Ascending aorta (tissue), 2 donors: ENCODE measurements around the gene TMED7. TPM values are rescaled to one million over a fixed set of nuclear protein-coding genes. Genes with fewer than 3 reads are reported as not detected.

ENCODE experiments used
- DNase-seq, 2 donors: peaks; one replicate each; pipeline ENCODE4 v3.0.0-alpha.2; 2019; ENCODE audit warnings: low spot score in 2 of 2
- H3K27ac ChIP-seq, 2 donors: fragments of 200-600 bp; sonication (generic); one replicate each; pipeline ENCODE4 v1.5.1; 2016 to 2017; ENCODE audit warnings: mild to moderate bottlenecking in 1 of 2
- H3K27me3 ChIP-seq: fragments of 200-600 bp; sonication (generic); one replicate; pipeline ENCODE4 v1.5.1; 2017
- H3K36me3 ChIP-seq, 2 donors: fragments of 200-600 bp; sonication (generic); one replicate each; pipeline ENCODE4 v1.5.1; 2016
- H3K4me1 ChIP-seq, 2 donors: fragments of 200-600 bp; sonication (generic); one replicate each; pipeline ENCODE4 v1.5.1; 2016 to 2017; ENCODE audit warnings: mild to moderate bottlenecking in 1 of 2
- H3K4me3 ChIP-seq, 2 donors: fragments of 200-600 bp; sonication (generic); one replicate each; pipeline ENCODE4 v1.5.1; 2016 to 2017; ENCODE audit warnings: mild to moderate bottlenecking in 1 of 2
- H3K9me3 ChIP-seq, 2 donors: fragments of 200-600 bp; sonication (generic); one replicate each; pipeline ENCODE4 v1.5.1; 2016
- intact Hi-C: fragments of 100-400 bp; cut with DNase I; formaldehyde crosslinking; loops from one replicate; pipeline ENCODE4 v1.15.1; 2023
- total RNA-seq: library from RNA; depleted of rRNA; stranded (reverse); fragments of >200 nt; gene quantifications from one replicate; pipeline ENCODE4 v1.1.0, GENCODE V29; 2016
- TF ChIP-seq, protein P1 (sequence below), 3 experiments: fragments of 200-600 bp in 2 of 3; fragments of 450-650 bp in 1 of 3; sonication (generic) in 2 of 3; IDR thresholded peaks; one replicate each; pipeline ENCODE4 v1.5.1; 2016 to 2019; ENCODE audit warnings: antibody characterized with exemption in 3 of 3, mild to moderate bottlenecking in 1 of 3, moderate library complexity in 1 of 3

TMED7 gene
- total RNA-seq, 1 donor from 2014 or later = 52.0 TPM

- H3K27me3 ChIP-seq = no peaks in the 10 kb centered on the region
- TF ChIP-seq, protein P1, sequence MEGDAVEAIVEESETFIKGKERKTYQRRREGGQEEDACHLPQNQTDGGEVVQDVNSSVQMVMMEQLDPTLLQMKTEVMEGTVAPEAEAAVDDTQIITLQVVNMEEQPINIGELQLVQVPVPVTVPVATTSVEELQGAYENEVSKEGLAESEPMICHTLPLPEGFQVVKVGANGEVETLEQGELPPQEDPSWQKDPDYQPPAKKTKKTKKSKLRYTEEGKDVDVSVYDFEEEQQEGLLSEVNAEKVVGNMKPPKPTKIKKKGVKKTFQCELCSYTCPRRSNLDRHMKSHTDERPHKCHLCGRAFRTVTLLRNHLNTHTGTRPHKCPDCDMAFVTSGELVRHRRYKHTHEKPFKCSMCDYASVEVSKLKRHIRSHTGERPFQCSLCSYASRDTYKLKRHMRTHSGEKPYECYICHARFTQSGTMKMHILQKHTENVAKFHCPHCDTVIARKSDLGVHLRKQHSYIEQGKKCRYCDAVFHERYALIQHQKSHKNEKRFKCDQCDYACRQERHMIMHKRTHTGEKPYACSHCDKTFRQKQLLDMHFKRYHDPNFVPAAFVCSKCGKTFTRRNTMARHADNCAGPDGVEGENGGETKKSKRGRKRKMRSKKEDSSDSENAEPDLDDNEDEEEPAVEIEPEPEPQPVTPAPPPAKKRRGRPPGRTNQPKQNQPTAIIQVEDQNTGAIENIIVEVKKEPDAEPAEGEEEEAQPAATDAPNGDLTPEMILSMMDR (IDR thresholded peaks at IDR 0.05) = no peak
- peak overlapping the region; percentile 60 to 79 for H3K4me3 ChIP-seq
- H3K4me1 ChIP-seq = peaks cover 0 to 22% of the 10 kb centered on the region in 2 donors
- no peaks in the 10 kb centered on the region for H3K36me3 ChIP-seq
- peak overlapping the region; percentile 82 for H3K27ac ChIP-seq
- intact Hi-C loops = loop anchor here (2.0 to 5.0 kb wide), 6 partner anchors 82 to 456 kb away; partner anchors contain the start of genes AP3S1, ATG12 and FEM1C
- no peaks in the 10 kb centered on the region for H3K9me3 ChIP-seq
- no peak for DNase-seq
Observed at GRCh38 chr5:115626445-115626823, 598 bp upstream of the TMED7 start.

- Histone ChIP-seq H3K27me3 (no peaks in the 10 kb centered on the region), H3K4me3 (peak overlapping the region; percentile 79 to 82), H3K27ac (peak overlapping the region; percentile 95 to 96), H3K9me3 (no peaks in the 10 kb centered on the region), H3K4me1 (peaks cover 0 to 22% of the 10 kb centered on the region in 2 donors), H3K36me3 (peaks cover 0 to 4% of the 10 kb centered on the region in 2 donors)
- no peak for DNase-seq
- TF ChIP-seq, protein P1 (IDR thresholded peaks at IDR 0.05) = no peak
- intact Hi-C loops = loop anchor here (1.0 to 5.0 kb wide), 4 partner anchors 23 to 457 kb away; partner anchors contain the start of gene TICAM2
Observed at GRCh38 chr5:115624994-115625393, 842 bp downstream of the TMED7 start.

DNA sequence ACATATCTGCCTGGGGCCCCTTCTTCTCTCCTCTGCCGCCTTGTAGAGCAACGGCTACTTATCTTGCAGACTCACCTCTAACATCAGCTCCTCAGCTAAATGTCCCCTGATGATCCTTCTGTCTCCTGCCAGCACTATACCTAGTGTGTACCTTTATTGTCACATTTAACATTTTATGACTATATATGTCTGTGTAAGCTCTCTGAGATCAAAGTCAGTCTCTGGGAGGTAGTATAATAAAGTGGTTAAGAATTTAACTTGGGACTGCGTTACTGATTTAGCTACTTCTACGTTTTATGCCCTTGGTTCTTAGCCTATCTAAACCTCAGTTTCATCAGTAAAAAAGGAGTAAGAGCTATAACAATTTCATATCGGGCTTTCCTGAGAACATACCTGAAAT lies 2.2 kb downstream of the TMED7 start:
- TF ChIP-seq, protein P1 (IDR thresholded peaks at IDR 0.05) = no peak
- Histone ChIP-seq H3K9me3 (no peaks in the 10 kb centered on the region), H3K27me3 (no peaks in the 10 kb centered on the region), H3K36me3 (peaks cover 3 to 16% of the 10 kb centered on the region in 2 donors), H3K4me1 (peaks cover 0 to 22% of the 10 kb centered on the region in 2 donors), H3K4me3 (peak overlapping the region; percentile 2 to 79), H3K27ac (peak overlapping the region in 1 of 2 donors; percentile 95)
- no peak for DNase-seq
- intact Hi-C loops = no loop called here

DNA sequence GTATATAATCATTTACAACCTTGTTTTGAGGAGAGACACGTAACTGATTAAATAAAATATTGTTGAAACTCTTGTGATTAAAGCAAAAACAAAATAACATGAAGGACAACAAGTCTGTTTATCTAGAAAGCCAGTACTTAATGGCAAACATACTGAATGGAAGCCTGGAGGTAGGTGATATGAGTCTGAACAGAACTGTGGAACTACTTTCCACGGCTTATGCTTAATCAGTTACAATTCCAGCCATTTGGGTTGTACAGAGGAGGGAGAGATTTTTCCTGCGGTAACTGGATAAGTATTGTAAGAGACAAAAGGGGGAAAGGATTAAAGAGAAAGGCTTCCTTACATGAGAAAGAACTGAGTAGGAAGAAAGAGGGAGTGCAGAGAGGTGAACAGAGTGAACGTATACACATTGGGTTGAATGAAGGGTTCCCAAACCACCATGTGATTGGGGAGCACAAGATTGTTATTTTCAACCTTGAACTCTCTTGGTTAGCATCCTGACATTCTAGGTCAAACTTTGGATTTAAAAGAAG lies 4.4 kb downstream of the TMED7 start:
- no peak overlapping the region for H3K27ac ChIP-seq
- H3K4me3 ChIP-seq = no peak overlapping the region
- no peaks in the 10 kb centered on the region for H3K27me3 ChIP-seq
- H3K9me3 ChIP-seq = no peaks in the 10 kb centered on the region
- peaks cover 0 to 19% of the 10 kb centered on the region in 2 donors for H3K4me1 ChIP-seq
- TF ChIP-seq, protein P1 (IDR thresholded peaks at IDR 0.05) = no peak
- peaks cover 3 to 26% of the 10 kb centered on the region in 2 donors for H3K36me3 ChIP-seq
- DNase-seq = no peak
- intact Hi-C loops = no loop called here

- H3K36me3 ChIP-seq = peaks cover 3 to 51% of the 10 kb centered on the region in 2 donors
Observed at GRCh38 chr5:115616892-115617291, 8.9 kb downstream of the TMED7 start.

More at GRCh38 chr5:115616892-115617291, 8.9 kb downstream of the TMED7 start:
- intact Hi-C loops = no loop called here
- TF ChIP-seq, protein P1 (IDR thresholded peaks at IDR 0.05) = no peak
- no peak overlapping the region for H3K27ac ChIP-seq
- H3K4me3 ChIP-seq = no peak overlapping the region
- DNase-seq = no peak
- H3K27me3 ChIP-seq = no peaks in the 10 kb centered on the region
- no peaks in the 10 kb centered on the region for H3K9me3 ChIP-seq
- no peaks in the 10 kb centered on the region for H3K4me1 ChIP-seq
